Activated CD8-positive, alpha-beta memory T cell treated with anti-CD3 and anti-CD28 coated beads, Interleukin-2, amount 10 ng/mL, durations not matched to agents 7 days and 5 days (primary cell): ENCODE data around the gene CCDC149. TPM values are rescaled to one million over a fixed set of nuclear protein-coding genes. Genes with fewer than 3 reads are reported as not detected.

ENCODE experiments used
- ATAC-seq: fragments of 150-1000 bp; cut with Tn5 transposase; one replicate; pipeline ENCODE4 v1.10.0; 2021; ENCODE audit warnings: moderate library complexity
- CTCF ChIA-PET: fragments of 350-600 bp; sonication (Branson Sonifier 250); formaldehyde crosslinking; loops from one replicate; lab custom pipeline; 2021; ENCODE audit warnings: antibody characterized with exemption; lab: Charles Lee
- DNase-seq: peaks from one replicate; pipeline ENCODE4 v3.0.0-alpha.2; 2020
- H3K27ac Mint-ChIP-seq: one replicate; pipeline ENCODE4 v1.8.0; 2021; ENCODE audit warnings: mild to moderate bottlenecking, mixed read lengths
- H3K27me3 Mint-ChIP-seq: one replicate; pipeline ENCODE4 v1.8.0; 2021; ENCODE audit warnings: mixed read lengths
- H3K36me3 Mint-ChIP-seq: one replicate; pipeline ENCODE4 v1.8.0; 2021; ENCODE audit warnings: mild to moderate bottlenecking, mixed read lengths
- H3K4me1 Mint-ChIP-seq: one replicate; pipeline ENCODE4 v1.8.0; 2021; ENCODE audit warnings: mixed read lengths
- H3K4me3 Mint-ChIP-seq: one replicate; pipeline ENCODE4 v1.8.0; 2021; ENCODE audit warnings: mild to moderate bottlenecking, moderate library complexity, mixed read lengths
- H3K9me3 Mint-ChIP-seq: one replicate; pipeline ENCODE4 v1.8.0; 2022; ENCODE audit warnings: low read depth, mixed read lengths
- total RNA-seq, 2 experiments: library from RNA; stranded (reverse); gene quantifications; one replicate each; pipeline ENCODE4 v1.2.3, GENCODE V29; 2021

CCDC149 gene
- total RNA-seq, 2 experiments from 2014 or later: not detected

- CTCF ChIA-PET: no interaction called here
- no peaks in the 10 kb centered on the region for H3K27me3 Mint-ChIP-seq
- peaks cover 3% of the 10 kb centered on the region for H3K9me3 Mint-ChIP-seq
- no peaks in the 10 kb centered on the region for H3K36me3 Mint-ChIP-seq
- H3K27ac Mint-ChIP-seq: no peak overlapping the region
- ATAC-seq (no peak), DNase-seq (no peak)
- H3K4me1 Mint-ChIP-seq: peaks cover 4% of the 10 kb centered on the region
- no peak overlapping the region for H3K4me3 Mint-ChIP-seq
These were observed 137.7 kb downstream of the CCDC149 start for GRCh38 chr4:24775032-24775605.

GRCh38 chr4:24774452-24774851 is 138.4 kb downstream of the CCDC149 start:
- Mint-ChIP-seq H3K9me3 (peaks cover 3% of the 10 kb centered on the region), H3K27me3 (no peaks in the 10 kb centered on the region), H3K4me3 (no peak overlapping the region), H3K4me1 (peaks cover 10% of the 10 kb centered on the region), H3K36me3 (no peaks in the 10 kb centered on the region), H3K27ac (no peak overlapping the region)
- ATAC-seq: no peak
- CTCF ChIA-PET: no interaction called here
- no peak for DNase-seq

DNA sequence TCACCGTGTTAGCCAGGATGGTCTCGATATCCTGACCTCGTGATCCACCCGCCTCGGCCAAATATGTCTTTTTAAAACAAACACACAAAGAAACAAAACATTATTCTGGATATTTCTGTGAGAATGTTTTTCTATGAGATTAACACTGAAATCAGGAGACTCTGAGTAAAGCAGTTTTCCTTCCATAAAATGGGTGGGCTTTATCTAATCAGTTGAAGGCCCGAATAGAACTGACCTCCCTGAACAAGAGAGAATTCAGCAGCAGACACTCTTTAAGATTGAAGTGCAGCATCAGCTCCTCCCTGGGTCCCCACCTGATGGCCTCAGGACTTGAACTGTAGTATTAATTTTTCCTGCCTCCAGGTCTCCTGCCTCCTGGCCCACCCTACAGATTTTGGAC is 139.9 kb downstream of the CCDC149 start:
- ATAC-seq: no peak

DNA sequence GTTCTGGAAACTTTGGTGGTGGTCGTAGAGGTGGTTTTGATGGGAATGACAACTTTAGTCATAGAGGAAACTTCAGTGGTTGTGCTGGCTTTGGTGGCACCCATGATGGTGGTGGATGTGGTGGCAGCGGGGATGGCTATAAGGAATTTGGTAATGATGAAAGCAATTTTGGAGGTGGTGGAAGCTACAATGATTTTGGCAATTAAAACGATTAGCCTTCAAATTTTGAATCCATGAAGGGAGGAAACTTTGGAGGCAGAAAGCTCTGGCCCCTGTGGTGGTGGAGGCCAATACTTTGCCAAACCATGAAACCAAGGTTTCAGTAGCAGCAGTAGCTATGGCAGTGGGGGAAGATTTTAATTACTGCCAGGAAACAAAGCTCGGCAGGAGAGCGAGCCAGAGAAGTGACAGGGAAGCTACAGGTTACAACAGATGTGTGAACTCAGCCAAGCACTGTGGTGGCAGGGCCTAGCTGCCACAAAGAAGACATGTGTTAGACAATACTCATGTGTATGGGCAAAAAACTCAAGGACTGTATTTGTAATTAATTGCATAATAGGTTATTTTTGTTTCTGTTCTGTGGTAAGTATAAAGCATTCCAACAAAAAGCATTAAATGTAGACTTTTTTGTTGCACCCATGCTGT is 140.7 kb downstream of the CCDC149 start:
- ATAC-seq: no peak
- no peak overlapping the region for H3K4me3 Mint-ChIP-seq

More for the DNA sequence above, 139.9 kb downstream of the CCDC149 start:
- Mint-ChIP-seq H3K27ac (no peak overlapping the region), H3K27me3 (no peaks in the 10 kb centered on the region), H3K9me3 (peaks cover 3% of the 10 kb centered on the region), H3K4me3 (no peak overlapping the region), H3K4me1 (peaks cover 12% of the 10 kb centered on the region), H3K36me3 (no peaks in the 10 kb centered on the region)
- CTCF ChIA-PET: no interaction called here
- no peak for DNase-seq

GRCh38 chr4:24771241-24771640 is 141.6 kb downstream of the CCDC149 start:
- no peak overlapping the region for H3K4me3 Mint-ChIP-seq
- CTCF ChIA-PET: no interaction called here
- ATAC-seq (no peak), DNase-seq (no peak)
- no peaks in the 10 kb centered on the region for H3K36me3 Mint-ChIP-seq
- H3K9me3 Mint-ChIP-seq: peaks cover 3% of the 10 kb centered on the region
- H3K27me3 Mint-ChIP-seq: no peaks in the 10 kb centered on the region
- peaks cover 12% of the 10 kb centered on the region for H3K4me1 Mint-ChIP-seq
- no peak overlapping the region for H3K27ac Mint-ChIP-seq

More for the DNA sequence above, 140.7 kb downstream of the CCDC149 start:
- no peaks in the 10 kb centered on the region for H3K27me3 Mint-ChIP-seq
- CTCF ChIA-PET: no interaction called here
- no peak overlapping the region for H3K27ac Mint-ChIP-seq
- no peaks in the 10 kb centered on the region for H3K36me3 Mint-ChIP-seq
- peaks cover 12% of the 10 kb centered on the region for H3K4me1 Mint-ChIP-seq
- DNase-seq: no peak
- peaks cover 3% of the 10 kb centered on the region for H3K9me3 Mint-ChIP-seq

GRCh38 chr4:24770667-24771066 is 142.2 kb downstream of the CCDC149 start:
- DNase-seq (no peak), ATAC-seq (no peak)
- Mint-ChIP-seq H3K4me1 (peaks cover 12% of the 10 kb centered on the region), H3K4me3 (no peak overlapping the region), H3K36me3 (no peaks in the 10 kb centered on the region), H3K9me3 (peaks cover 3% of the 10 kb centered on the region), H3K27me3 (no peaks in the 10 kb centered on the region), H3K27ac (no peak overlapping the region)
- CTCF ChIA-PET: no interaction called here

- peaks cover 3% of the 10 kb centered on the region for H3K9me3 Mint-ChIP-seq
- no peaks in the 10 kb centered on the region for H3K36me3 Mint-ChIP-seq
- CTCF ChIA-PET: no interaction called here
- H3K4me1 Mint-ChIP-seq: peaks cover 12% of the 10 kb centered on the region
- H3K27me3 Mint-ChIP-seq: no peaks in the 10 kb centered on the region
- H3K27ac Mint-ChIP-seq: peak overlapping the region; percentile 45
- no peak overlapping the region for H3K4me3 Mint-ChIP-seq
- DNase-seq (peak; percentile 44), ATAC-seq (peak; percentile 33)
These were observed 142.7 kb downstream of the CCDC149 start for GRCh38 chr4:24770032-24770584.

GRCh38 chr4:24769571-24769970 is 143.3 kb downstream of the CCDC149 start:
- Mint-ChIP-seq H3K27ac (no peak overlapping the region), H3K4me1 (peaks cover 12% of the 10 kb centered on the region), H3K27me3 (no peaks in the 10 kb centered on the region), H3K9me3 (peaks cover 3% of the 10 kb centered on the region), H3K4me3 (no peak overlapping the region), H3K36me3 (no peaks in the 10 kb centered on the region)
- no peak for DNase-seq
- CTCF ChIA-PET: no interaction called here
- ATAC-seq: no peak

DNA sequence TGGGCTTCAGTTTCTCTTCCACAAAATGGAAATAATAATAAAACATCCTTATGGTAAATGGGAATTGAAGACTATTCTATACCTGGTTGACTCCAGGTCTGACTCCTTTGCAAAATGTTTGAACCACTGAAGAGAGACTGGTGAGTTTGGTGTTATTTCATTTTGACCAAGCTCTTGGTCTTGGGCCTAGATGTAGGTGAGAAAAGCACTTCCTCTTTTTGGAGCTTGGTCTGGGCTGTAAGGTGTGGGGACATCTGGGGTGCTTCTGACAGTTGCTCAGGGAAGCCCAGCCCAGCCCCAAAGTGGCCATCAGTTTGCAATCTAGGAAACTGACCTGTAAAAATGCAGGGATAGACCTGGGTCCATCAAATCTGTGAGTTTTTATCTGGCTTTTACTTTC is 144.2 kb downstream of the CCDC149 start:
- Mint-ChIP-seq H3K4me1 (peaks cover 12% of the 10 kb centered on the region), H3K27me3 (no peaks in the 10 kb centered on the region), H3K4me3 (no peak overlapping the region), H3K9me3 (peaks cover 3% of the 10 kb centered on the region), H3K27ac (no peak overlapping the region), H3K36me3 (no peaks in the 10 kb centered on the region)
- CTCF ChIA-PET: no interaction called here
- ATAC-seq: no peak
- no peak for DNase-seq

GRCh38 chr4:24768006-24768405 is 144.8 kb downstream of the CCDC149 start:
- H3K27me3 Mint-ChIP-seq: no peaks in the 10 kb centered on the region
- CTCF ChIA-PET: no interaction called here
- ATAC-seq (no peak), DNase-seq (no peak)
- H3K4me1 Mint-ChIP-seq: peaks cover 12% of the 10 kb centered on the region
- H3K4me3 Mint-ChIP-seq: no peak overlapping the region
- peaks cover 3% of the 10 kb centered on the region for H3K9me3 Mint-ChIP-seq
- no peak overlapping the region for H3K27ac Mint-ChIP-seq
- H3K36me3 Mint-ChIP-seq: no peaks in the 10 kb centered on the region

- Mint-ChIP-seq H3K27me3 (no peaks in the 10 kb centered on the region), H3K4me3 (no peak overlapping the region), H3K36me3 (no peaks in the 10 kb centered on the region), H3K4me1 (peaks cover 12% of the 10 kb centered on the region), H3K9me3 (no peaks in the 10 kb centered on the region), H3K27ac (no peak overlapping the region)
- CTCF ChIA-PET: no interaction called here
- no peak for DNase-seq
- no peak for ATAC-seq
These were observed 147.4 kb downstream of the CCDC149 start for GRCh38 chr4:24765376-24765988.

GRCh38 chr4:24764345-24764744 is 148.5 kb downstream of the CCDC149 start:
- Mint-ChIP-seq H3K27me3 (no peaks in the 10 kb centered on the region), H3K4me3 (no peak overlapping the region), H3K9me3 (no peaks in the 10 kb centered on the region), H3K27ac (no peak overlapping the region), H3K36me3 (no peaks in the 10 kb centered on the region), H3K4me1 (peaks cover 2% of the 10 kb centered on the region)
- DNase-seq: no peak
- no peak for ATAC-seq
- CTCF ChIA-PET: no interaction called here

GRCh38 chr4:24763631-24764297 is 149.1 kb downstream of the CCDC149 start:
- DNase-seq: no peak
- no peak overlapping the region for H3K4me3 Mint-ChIP-seq
- H3K4me1 Mint-ChIP-seq: no peaks in the 10 kb centered on the region
- H3K9me3 Mint-ChIP-seq: no peaks in the 10 kb centered on the region
- no peaks in the 10 kb centered on the region for H3K36me3 Mint-ChIP-seq
- CTCF ChIA-PET: no interaction called here
- no peaks in the 10 kb centered on the region for H3K27me3 Mint-ChIP-seq
- H3K27ac Mint-ChIP-seq: no peak overlapping the region
- no peak for ATAC-seq
